ENCODE data around the gene PLEKHA5.

Gene PLEKHA5

GRCh38 chr12:19130224-19131024 lies 891 bp downstream of the PLEKHA5 start:
- DNase-seq (ENCODE audit: low read depth): no peak

- no peak for DNase-seq (ENCODE audit: low read depth)
Observed at GRCh38 chr12:19131025-19131444, 1.5 kb downstream of the PLEKHA5 start.

- DNase-seq (ENCODE audit: low read depth): no peak
Observed at GRCh38 chr12:19138551-19138950, 9.0 kb downstream of the PLEKHA5 start.

- no peak for DNase-seq (ENCODE audit: low read depth)
Observed at GRCh38 chr12:19138956-19139355, 9.4 kb downstream of the PLEKHA5 start.

- DNase-seq (ENCODE audit: low read depth): no peak
Observed at GRCh38 chr12:19139615-19140194, 10.2 kb downstream of the PLEKHA5 start.

GRCh38 chr12:19140381-19141236 lies 11.1 kb downstream of the PLEKHA5 start:
- no peak for DNase-seq (ENCODE audit: low read depth)

GRCh38 chr12:19142499-19142898 lies 13.0 kb downstream of the PLEKHA5 start:
- DNase-seq (ENCODE audit: low read depth): no peak

GRCh38 chr12:19144287-19144686 lies 14.8 kb downstream of the PLEKHA5 start:
- DNase-seq (ENCODE audit: low read depth): no peak

GRCh38 chr12:19144985-19145384 lies 15.5 kb downstream of the PLEKHA5 start:
- no peak for DNase-seq (ENCODE audit: low read depth)

- no peak for DNase-seq (ENCODE audit: low read depth)
Observed at GRCh38 chr12:19148860-19149259, 19.3 kb downstream of the PLEKHA5 start.

GRCh38 chr12:19150273-19150900 lies 20.9 kb downstream of the PLEKHA5 start:
- no peak for DNase-seq (ENCODE audit: low read depth)

- no peak for DNase-seq (ENCODE audit: low read depth)
Observed at GRCh38 chr12:19151298-19151697, 21.8 kb downstream of the PLEKHA5 start.

- no peak for DNase-seq (ENCODE audit: low read depth)
Observed at GRCh38 chr12:19153396-19153795, 23.9 kb downstream of the PLEKHA5 start.

- no peak for DNase-seq (ENCODE audit: low read depth)
Observed at GRCh38 chr12:19154686-19155085, 25.2 kb downstream of the PLEKHA5 start.

GRCh38 chr12:19155981-19156734 lies 26.6 kb downstream of the PLEKHA5 start:
- no peak for DNase-seq (ENCODE audit: low read depth)

- DNase-seq (ENCODE audit: low read depth): no peak
Observed at GRCh38 chr12:19158923-19159322, 29.4 kb downstream of the PLEKHA5 start.

GRCh38 chr12:19161216-19161615 lies 31.7 kb downstream of the PLEKHA5 start:
- no peak for DNase-seq (ENCODE audit: low read depth)

- no peak for DNase-seq (ENCODE audit: low read depth)
Observed at GRCh38 chr12:19165451-19165850, 35.9 kb downstream of the PLEKHA5 start.

GRCh38 chr12:19166387-19166786 lies 36.9 kb downstream of the PLEKHA5 start:
- no peak for DNase-seq (ENCODE audit: low read depth)

- no peak for DNase-seq (ENCODE audit: low read depth)
Observed at GRCh38 chr12:19166956-19167355, 37.4 kb downstream of the PLEKHA5 start.

GRCh38 chr12:19167708-19168107 lies 38.2 kb downstream of the PLEKHA5 start:
- DNase-seq (ENCODE audit: low read depth): no peak

GRCh38 chr12:19168644-19169043 lies 39.1 kb downstream of the PLEKHA5 start:
- no peak for DNase-seq (ENCODE audit: low read depth)

All from stimulated activated CD8-positive, alpha-beta memory T cell treated with anti-CD3 and anti-CD28 coated beads, Interleukin-4, amount 100 ng/mL, for 24 hours (primary cell).